H9 (cell line): ENCODE data around the gene NUP155. TPM values are rescaled to one million over a fixed set of nuclear protein-coding genes. Genes with fewer than 3 reads are reported as not detected.

Experiments used
- DNase-seq: peaks from one replicate; pipeline ENCODE4 v3.0.0-alpha.2; 2017
- H2AFZ ChIP-seq: one replicate; pipeline ENCODE4 v1.6.1; 2013; ENCODE audit warnings: mild to moderate bottlenecking, low read length, control low read depth, moderate library complexity
- H2AK5ac ChIP-seq: 2 replicates; pipeline ENCODE4 v1.6.1; 2013; ENCODE audit warnings: low read length, control low read depth, mixed read lengths; ENCODE audit not compliant: insufficient read length
- H2BK120ac ChIP-seq: one replicate; pipeline ENCODE4 v1.6.1; 2013; ENCODE audit warnings: low read depth, mild to moderate bottlenecking, low read length, control low read depth, inconsistent platforms; ENCODE audit not compliant: poor library complexity, severe bottlenecking
- H2BK12ac ChIP-seq: 2 replicates; pipeline ENCODE4 v1.6.1; 2013; ENCODE audit warnings: low read length, control low read depth, mixed read lengths, low read depth; ENCODE audit not compliant: insufficient read length
- H2BK15ac ChIP-seq: 2 replicates; pipeline ENCODE4 v1.6.1; 2013; ENCODE audit warnings: low read depth, low read length, control low read depth
- H2BK20ac ChIP-seq: one replicate; pipeline ENCODE4 v1.6.1; 2013; ENCODE audit warnings: low read depth, mild to moderate bottlenecking, low read length, control low read depth, inconsistent platforms; ENCODE audit not compliant: poor library complexity, severe bottlenecking
- H2BK5ac ChIP-seq: 2 replicates; pipeline ENCODE4 v1.6.1; 2013; ENCODE audit warnings: low read length, control low read depth, mixed read lengths; ENCODE audit not compliant: insufficient read length
- H3K14ac ChIP-seq: 2 replicates; pipeline ENCODE4 v1.6.1; 2013; ENCODE audit warnings: low read length, control low read depth; ENCODE audit not compliant: insufficient read depth
- H3K18ac ChIP-seq: 2 replicates; pipeline ENCODE4 v1.6.1; 2013; ENCODE audit warnings: low read depth, mild to moderate bottlenecking, mixed read lengths, low read length, control low read depth; ENCODE audit not compliant: insufficient read length
- H3K23ac ChIP-seq: 2 replicates; pipeline ENCODE4 v1.6.1; 2013; ENCODE audit warnings: low read length, control low read depth, mixed read lengths, low read depth; ENCODE audit not compliant: insufficient read length
- H3K23me2 ChIP-seq: 2 replicates; pipeline ENCODE4 v1.6.1; 2013; ENCODE audit warnings: low read depth, mild to moderate bottlenecking, mixed read lengths, low read length, control low read depth; ENCODE audit not compliant: insufficient read length, poor library complexity, severe bottlenecking
- H3K27ac ChIP-seq: 2 replicates; pipeline ENCODE4 v1.5.1; 2013; ENCODE audit warnings: low read length, control low read depth, mixed read lengths, low read depth; ENCODE audit not compliant: insufficient read length
- H3K27me3 ChIP-seq: 2 replicates; pipeline ENCODE4 v1.6.1; 2013; ENCODE audit warnings: low read length, control low read depth, inconsistent platforms; ENCODE audit not compliant: insufficient read depth
- H3K4ac ChIP-seq: 2 replicates; pipeline ENCODE4 v1.6.1; 2013; ENCODE audit warnings: low read depth, mild to moderate bottlenecking, control low read depth, inconsistent platforms, low read length, moderate library complexity
- H3K4me1 ChIP-seq: 2 replicates; pipeline ENCODE4 v1.6.1; 2013; ENCODE audit warnings: low read length, control low read depth, inconsistent platforms; ENCODE audit not compliant: insufficient read depth
- H3K4me2 ChIP-seq: 2 replicates; pipeline ENCODE4 v1.6.1; 2013; ENCODE audit warnings: low read length, control low read depth, mixed read lengths; ENCODE audit not compliant: insufficient read length, insufficient read depth
- H3K56ac ChIP-seq: 2 replicates; pipeline ENCODE4 v1.6.1; 2013; ENCODE audit warnings: low read depth, mild to moderate bottlenecking, mixed read lengths, low read length, control low read depth; ENCODE audit not compliant: insufficient read length
- H3K79me1 ChIP-seq: 2 replicates; pipeline ENCODE4 v1.6.1; 2013; ENCODE audit warnings: low read depth, mild to moderate bottlenecking, moderate library complexity, low read length, control low read depth, inconsistent platforms; ENCODE audit not compliant: insufficient read depth, poor library complexity, severe bottlenecking
- H3K79me2 ChIP-seq: 2 replicates; pipeline ENCODE4 v1.6.1; 2013; ENCODE audit warnings: low read length, control low read depth, inconsistent platforms; ENCODE audit not compliant: insufficient read depth
- H3K9ac ChIP-seq: 2 replicates; pipeline ENCODE4 v1.6.1; 2013; ENCODE audit warnings: low read length, control low read depth, mixed read lengths; ENCODE audit not compliant: insufficient read length; ENCODE audit errors: extremely low read depth
- H3K9me3 ChIP-seq: one replicate; pipeline ENCODE4 v1.6.1; 2013; ENCODE audit warnings: low read depth, low read length, inconsistent platforms; ENCODE audit not compliant: control insufficient read depth
- H3T11ph ChIP-seq: one replicate; pipeline ENCODE4 v1.6.1; 2013; ENCODE audit warnings: mild to moderate bottlenecking, low read length, control low read depth, inconsistent platforms
- H4K20me1 ChIP-seq: one replicate; pipeline ENCODE4 v1.6.1; 2013; ENCODE audit not compliant: control insufficient read depth, insufficient read length, insufficient read depth
- H4K5ac ChIP-seq: 2 replicates; pipeline ENCODE4 v1.6.1; 2013; ENCODE audit warnings: low read depth, mild to moderate bottlenecking, mixed read lengths, low read length, control low read depth; ENCODE audit not compliant: insufficient read length
- H4K8ac ChIP-seq: replicated peaks from 2 replicates; pipeline ENCODE4 v1.6.1; 2013; ENCODE audit warnings: low read length, control low read depth, mixed read lengths, low read depth; ENCODE audit not compliant: insufficient read length
- H4K91ac ChIP-seq: 2 replicates; pipeline ENCODE4 v1.6.1; 2013; ENCODE audit warnings: low read depth, mild to moderate bottlenecking, moderate library complexity, mixed read lengths, low read length, control low read depth; ENCODE audit not compliant: insufficient read length
- H3K27ac Mint-ChIP-seq, 3 experiments: 2 replicates in 2 of 3; 3 replicates in 1 of 3; pipeline ENCODE4 v1.8.0; 2020 to 2021; ENCODE audit warnings: mixed read lengths in 3 of 3, mild to moderate bottlenecking in 1 of 3, moderate library complexity in 1 of 3
- H3K27me3 Mint-ChIP-seq: 2 replicates; pipeline ENCODE4 v1.8.0; 2021; ENCODE audit warnings: low read depth, mild to moderate bottlenecking, moderate library complexity, mixed read lengths
- H3K36me3 Mint-ChIP-seq, 3 experiments: 2 replicates in 2 of 3; 3 replicates in 1 of 3; pipeline ENCODE4 v1.8.0; 2020 to 2021; ENCODE audit warnings: low read depth in 3 of 3, mixed read lengths in 3 of 3; ENCODE audit not compliant: insufficient read depth in 1 of 3
- H3K4me1 Mint-ChIP-seq, 2 experiments: 2 replicates each; pipeline ENCODE4 v1.8.0; 2020; ENCODE audit warnings: mixed read lengths in 2 of 2
- H3K4me3 Mint-ChIP-seq, 2 experiments: 2 replicates in 1 of 2; 3 replicates in 1 of 2; pipeline ENCODE4 v1.8.0; 2020 to 2021; ENCODE audit warnings: mild to moderate bottlenecking in 2 of 2, mixed read lengths in 2 of 2, moderate library complexity in 1 of 2
- H3K9me3 Mint-ChIP-seq, 2 experiments: 2 replicates in 1 of 2; 3 replicates in 1 of 2; pipeline ENCODE4 v1.8.0; 2020; ENCODE audit warnings: mild to moderate bottlenecking in 2 of 2, mixed read lengths in 2 of 2, moderate library complexity in 1 of 2
- total RNA-seq: library from RNA; stranded (reverse); gene quantifications from 2 replicates; pipeline ENCODE4 v1.2.1, GENCODE V29; 2021
- TF ChIP-seq, protein P1 (sequence below): fragments of 200-600 bp; sonication (generic); conservative IDR thresholded peaks from 3 replicates; pipeline ENCODE4 v1.8.0; 2021; ENCODE audit warnings: antibody characterized with exemption, mild to moderate bottlenecking

NUP155 gene
- total RNA-seq, 1 experiment from 2014 or later, result 82.4 TPM

DNA sequence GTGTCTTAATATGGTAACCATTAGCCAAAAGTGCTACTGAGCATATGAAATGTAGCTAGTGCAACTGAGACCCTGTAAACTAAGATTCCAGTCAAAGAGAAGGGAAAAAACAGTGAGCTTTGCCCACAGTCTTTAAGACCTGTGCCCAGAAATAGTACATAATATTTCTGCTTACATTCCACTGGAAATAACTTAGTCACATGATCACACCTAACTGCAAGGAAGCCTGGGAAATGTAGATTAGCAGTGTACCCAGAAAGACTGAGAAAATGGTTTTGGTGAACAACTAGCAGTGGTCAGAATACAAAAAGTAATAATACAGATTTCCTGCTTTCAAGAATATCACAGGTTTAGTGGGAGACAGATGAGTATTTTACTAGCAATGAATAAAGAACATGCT, 119.2 kb downstream of the NUP155 start:
- DNase-seq, result no peak
- H3K4me3 Mint-ChIP-seq, result no peak overlapping the region
- H3K79me2 ChIP-seq, result no peaks in the 10 kb centered on the region

More for the DNA sequence above, 119.2 kb downstream of the NUP155 start:
- Histone ChIP-seq H2AK5ac (no peak overlapping the region), H2BK15ac (no peak overlapping the region), H3K23ac (no peak overlapping the region), H3K27me3 (no peaks in the 10 kb centered on the region), H3K9ac (no peak overlapping the region), H3K9me3 (no peaks in the 10 kb centered on the region), H3T11ph (no peak overlapping the region), H4K91ac (no peak overlapping the region), H2BK20ac (no peak overlapping the region), H3K4me1 (no peaks in the 10 kb centered on the region), H3K79me1 (no peaks in the 10 kb centered on the region), H3K27ac (no peak overlapping the region), H2BK12ac (no peak overlapping the region), H3K4ac (no peak overlapping the region), H3K56ac (no peak overlapping the region), H4K8ac (no peak overlapping the region), H4K20me1 (no peaks in the 10 kb centered on the region), H2AFZ (no peak overlapping the region), H2BK5ac (no peak overlapping the region), H3K4me2 (no peak overlapping the region), H3K23me2 (peaks cover 3% of the 10 kb centered on the region), H3K18ac (no peak overlapping the region), H4K5ac (no peak overlapping the region), H2BK120ac (no peak overlapping the region), H3K14ac (no peak overlapping the region)
- TF ChIP-seq, protein P1, sequence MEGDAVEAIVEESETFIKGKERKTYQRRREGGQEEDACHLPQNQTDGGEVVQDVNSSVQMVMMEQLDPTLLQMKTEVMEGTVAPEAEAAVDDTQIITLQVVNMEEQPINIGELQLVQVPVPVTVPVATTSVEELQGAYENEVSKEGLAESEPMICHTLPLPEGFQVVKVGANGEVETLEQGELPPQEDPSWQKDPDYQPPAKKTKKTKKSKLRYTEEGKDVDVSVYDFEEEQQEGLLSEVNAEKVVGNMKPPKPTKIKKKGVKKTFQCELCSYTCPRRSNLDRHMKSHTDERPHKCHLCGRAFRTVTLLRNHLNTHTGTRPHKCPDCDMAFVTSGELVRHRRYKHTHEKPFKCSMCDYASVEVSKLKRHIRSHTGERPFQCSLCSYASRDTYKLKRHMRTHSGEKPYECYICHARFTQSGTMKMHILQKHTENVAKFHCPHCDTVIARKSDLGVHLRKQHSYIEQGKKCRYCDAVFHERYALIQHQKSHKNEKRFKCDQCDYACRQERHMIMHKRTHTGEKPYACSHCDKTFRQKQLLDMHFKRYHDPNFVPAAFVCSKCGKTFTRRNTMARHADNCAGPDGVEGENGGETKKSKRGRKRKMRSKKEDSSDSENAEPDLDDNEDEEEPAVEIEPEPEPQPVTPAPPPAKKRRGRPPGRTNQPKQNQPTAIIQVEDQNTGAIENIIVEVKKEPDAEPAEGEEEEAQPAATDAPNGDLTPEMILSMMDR, result no peak
- Mint-ChIP-seq H3K4me1 (peaks cover 6 to 9% of the 10 kb centered on the region in 2 experiments), H3K9me3 (peaks cover 14% of the 10 kb centered on the region in 2 experiments), H3K36me3 (peaks cover 2 to 11% (median 3%) of the 10 kb centered on the region in 3 experiments; a peak in 6 of 7 replicates), H3K27ac (no peak overlapping the region), H3K27me3 (no peaks in the 10 kb centered on the region; the same call in 1 of the 2 replicates)
